NCI-H128 (cell line): ENCODE measurements around the gene SCUBE3.

Experiments used
- DNase-seq: peaks from one replicate; lab custom pipeline; 2025; ENCODE audit not compliant: unreplicated experiment; lab: John Stamatoyannopoulos, UW

Gene SCUBE3

GRCh38 chr6:35264550-35265274 lies 51.0 kb downstream of the SCUBE3 start:
- no peak for DNase-seq

GRCh38 chr6:35265523-35265922 lies 51.8 kb downstream of the SCUBE3 start:
- DNase-seq = no peak

GRCh38 chr6:35267446-35267845 lies 53.7 kb downstream of the SCUBE3 start:
- DNase-seq = no peak

GRCh38 chr6:35267897-35268296 lies 54.1 kb downstream of the SCUBE3 start:
- no peak for DNase-seq

GRCh38 chr6:35272005-35272404 lies 58.2 kb downstream of the SCUBE3 start:
- no peak for DNase-seq

GRCh38 chr6:35273822-35274559 lies 60.2 kb downstream of the SCUBE3 start:
- DNase-seq = no peak

GRCh38 chr6:35275744-35276260 lies 62.0 kb downstream of the SCUBE3 start:
- DNase-seq = no peak

GRCh38 chr6:35278708-35279107 lies 65.0 kb downstream of the SCUBE3 start:
- DNase-seq = no peak

GRCh38 chr6:35280903-35281302 lies 67.1 kb downstream of the SCUBE3 start:
- DNase-seq = no peak

GRCh38 chr6:35282472-35282871 lies 68.7 kb downstream of the SCUBE3 start:
- DNase-seq = no peak

GRCh38 chr6:35283361-35283760 lies 69.6 kb downstream of the SCUBE3 start:
- DNase-seq = no peak

- no peak for DNase-seq
Measured at GRCh38 chr6:35287671-35288396, 74.1 kb downstream of the SCUBE3 start.

GRCh38 chr6:35288834-35289233 lies 75.1 kb downstream of the SCUBE3 start:
- no peak for DNase-seq

GRCh38 chr6:35291491-35291890 lies 77.7 kb downstream of the SCUBE3 start:
- DNase-seq = no peak

GRCh38 chr6:35292494-35292893 lies 78.7 kb downstream of the SCUBE3 start:
- DNase-seq = no peak

GRCh38 chr6:35293681-35294080 lies 79.9 kb downstream of the SCUBE3 start:
- no peak for DNase-seq

- DNase-seq = no peak
Measured at GRCh38 chr6:35294308-35294945, 80.7 kb downstream of the SCUBE3 start.

- no peak for DNase-seq
Measured at GRCh38 chr6:35295036-35295435, 81.3 kb downstream of the SCUBE3 start.

GRCh38 chr6:35295521-35296315 lies 82.0 kb downstream of the SCUBE3 start:
- DNase-seq = no peak

- DNase-seq = no peak
Measured at GRCh38 chr6:35296931-35297600, 83.3 kb downstream of the SCUBE3 start.
